Kasumi-1 (cell line): ENCODE data around the gene ADGRB3.
A peak's percentile ranks its signal among the peaks of the same experiment; 100 is the strongest.
"Not testable (repeated sequence)": the region's sequence is repeated elsewhere in the genome, so short reads cannot be mapped to it uniquely, and the experiment has no call there.

Experiments used
- DNase-seq, 2 experiments: peaks; one replicate each; lab custom pipeline; 2025; lab: John Stamatoyannopoulos, UW

The ADGRB3 gene

GRCh38 chr6:68740828-68741500, 105.9 kb downstream of the ADGRB3 start:
- DNase-seq = peak; percentile 66 to 69

- no peak for DNase-seq
Measured at GRCh38 chr6:68741501-68742386, 106.7 kb downstream of the ADGRB3 start.

GRCh38 chr6:68743099-68743498, 108.0 kb downstream of the ADGRB3 start:
- no peak for DNase-seq

GRCh38 chr6:68744376-68744775, 109.3 kb downstream of the ADGRB3 start:
- not testable (repeated sequence) for DNase-seq

GRCh38 chr6:68746376-68746775, 111.3 kb downstream of the ADGRB3 start:
- no peak for DNase-seq

GRCh38 chr6:68747110-68747790, 112.2 kb downstream of the ADGRB3 start:
- no peak for DNase-seq

GRCh38 chr6:68747832-68748231, 112.8 kb downstream of the ADGRB3 start:
- not testable (repeated sequence) for DNase-seq

- DNase-seq = no peak
Measured at GRCh38 chr6:68754681-68755213, 119.7 kb downstream of the ADGRB3 start.

GRCh38 chr6:68756454-68757375, 121.6 kb downstream of the ADGRB3 start:
- DNase-seq = peak; percentile 74 to 81

GRCh38 chr6:68757821-68758220, 122.7 kb downstream of the ADGRB3 start:
- no peak for DNase-seq

- no peak for DNase-seq
Measured at GRCh38 chr6:68758559-68758958, 123.5 kb downstream of the ADGRB3 start.

- no peak for DNase-seq
Measured at GRCh38 chr6:68760485-68760884, 125.4 kb downstream of the ADGRB3 start.

- no peak for DNase-seq
Measured at GRCh38 chr6:68760941-68761676, 126.0 kb downstream of the ADGRB3 start.

- no peak for DNase-seq
Measured at GRCh38 chr6:68761985-68762384, 126.9 kb downstream of the ADGRB3 start.

GRCh38 chr6:68771426-68771825, 136.3 kb downstream of the ADGRB3 start:
- no peak for DNase-seq

GRCh38 chr6:68774843-68775242, 139.8 kb downstream of the ADGRB3 start:
- DNase-seq = no peak

GRCh38 chr6:68776354-68776753, 141.3 kb downstream of the ADGRB3 start:
- no peak for DNase-seq

- DNase-seq = no peak
Measured at GRCh38 chr6:68777956-68778355, 142.9 kb downstream of the ADGRB3 start.

- peak; percentile 67 to 79 for DNase-seq
Measured at GRCh38 chr6:68778356-68779020, 143.4 kb downstream of the ADGRB3 start.

GRCh38 chr6:68779366-68779765, 144.3 kb downstream of the ADGRB3 start:
- no peak for DNase-seq
